H7 (cell line): Measurements from ENCODE around the gene ITGA1. TPM values are rescaled to one million over a fixed set of nuclear protein-coding genes. Genes with fewer than 3 reads are reported as not detected.
"Not testable (repeated sequence)": the region's sequence is repeated elsewhere in the genome, so short reads cannot be mapped to it uniquely, and the experiment has no call there.

ENCODE experiments used
- DNase-seq: peaks from one replicate; pipeline ENCODE4 v3.0.0; 2012
- H3K27me3 ChIP-seq: 2 replicates; pipeline ENCODE4 v1.6.0; 2011; ENCODE audit warnings: mild to moderate bottlenecking, low read length; ENCODE audit not compliant: control insufficient read depth, insufficient read depth
- H3K36me3 ChIP-seq: replicated peaks from 2 replicates; pipeline ENCODE4 v1.5.1; 2011; ENCODE audit warnings: low read length; ENCODE audit not compliant: control insufficient read depth, insufficient read depth
- H3K4me3 ChIP-seq: 2 replicates; pipeline ENCODE4 v1.5.1; 2011; ENCODE audit warnings: low read depth, mild to moderate bottlenecking, control low read depth, low read length, moderate library complexity; ENCODE audit not compliant: insufficient read depth
- total RNA-seq: library from RNA; depleted of rRNA; stranded (reverse); fragments of >200 nt; shearing (Covaris generic); gene quantifications from 2 replicates; pipeline ENCODE4 v1.2.3, GENCODE V29; 2014

The ITGA1 gene
- total RNA-seq, 1 experiment from 2014 or later, result 2.6 TPM

- not testable (repeated sequence) for H3K36me3 ChIP-seq, H3K27me3 ChIP-seq, H3K4me3 ChIP-seq, DNase-seq
Observed at GRCh38 chr5:52818807-52819206, 31.1 kb downstream of the ITGA1 start.

GRCh38 chr5:52821901-52822300 is 34.2 kb downstream of the ITGA1 start:
- H3K36me3 ChIP-seq, result no peaks in the 10 kb centered on the region

GRCh38 chr5:52822437-52822836 is 34.7 kb downstream of the ITGA1 start:
- H3K4me3 ChIP-seq, result no peak overlapping the region
- no peak for DNase-seq
- no peaks in the 10 kb centered on the region for H3K36me3 ChIP-seq
- no peaks in the 10 kb centered on the region for H3K27me3 ChIP-seq

More at GRCh38 chr5:52821901-52822300, 34.2 kb downstream of the ITGA1 start:
- no peak for DNase-seq
- H3K4me3 ChIP-seq, result no peak overlapping the region
- H3K27me3 ChIP-seq, result no peaks in the 10 kb centered on the region

- no peak for DNase-seq
- Histone ChIP-seq H3K4me3 (no peak overlapping the region), H3K27me3 (no peaks in the 10 kb centered on the region), H3K36me3 (no peaks in the 10 kb centered on the region)
Observed at GRCh38 chr5:52824827-52825226, 37.1 kb downstream of the ITGA1 start.

GRCh38 chr5:52825826-52826225 is 38.1 kb downstream of the ITGA1 start:
- DNase-seq, result no peak
- H3K27me3 ChIP-seq, result no peaks in the 10 kb centered on the region
- H3K4me3 ChIP-seq, result no peak overlapping the region
- no peaks in the 10 kb centered on the region for H3K36me3 ChIP-seq

- DNase-seq, result no peak
- Histone ChIP-seq H3K27me3 (no peaks in the 10 kb centered on the region), H3K36me3 (no peaks in the 10 kb centered on the region), H3K4me3 (no peak overlapping the region)
Observed at GRCh38 chr5:52827815-52828214, 40.1 kb downstream of the ITGA1 start.

GRCh38 chr5:52829664-52830063 is 41.9 kb downstream of the ITGA1 start:
- no peaks in the 10 kb centered on the region for H3K27me3 ChIP-seq
- no peaks in the 10 kb centered on the region for H3K36me3 ChIP-seq
- no peak overlapping the region for H3K4me3 ChIP-seq
- DNase-seq, result no peak

GRCh38 chr5:52830650-52831049 is 42.9 kb downstream of the ITGA1 start:
- DNase-seq, result no peak
- H3K27me3 ChIP-seq, result no peaks in the 10 kb centered on the region
- no peaks in the 10 kb centered on the region for H3K36me3 ChIP-seq
- no peak overlapping the region for H3K4me3 ChIP-seq

- no peaks in the 10 kb centered on the region for H3K27me3 ChIP-seq
- DNase-seq, result no peak
- H3K4me3 ChIP-seq, result no peak overlapping the region
Observed at GRCh38 chr5:52831786-52832511, 44.2 kb downstream of the ITGA1 start.

GRCh38 chr5:52834320-52834719 is 46.6 kb downstream of the ITGA1 start:
- DNase-seq, result no peak
- no peaks in the 10 kb centered on the region for H3K36me3 ChIP-seq
- H3K4me3 ChIP-seq, result no peak overlapping the region
- no peaks in the 10 kb centered on the region for H3K27me3 ChIP-seq

More at GRCh38 chr5:52831786-52832511, 44.2 kb downstream of the ITGA1 start:
- no peaks in the 10 kb centered on the region for H3K36me3 ChIP-seq

- Histone ChIP-seq H3K27me3 (no peaks in the 10 kb centered on the region), H3K4me3 (no peak overlapping the region)
Observed at GRCh38 chr5:52837068-52837467, 49.4 kb downstream of the ITGA1 start.

GRCh38 chr5:52837591-52838001 is 49.9 kb downstream of the ITGA1 start:
- no peaks in the 10 kb centered on the region for H3K27me3 ChIP-seq
- no peaks in the 10 kb centered on the region for H3K36me3 ChIP-seq
- no peak for DNase-seq
- H3K4me3 ChIP-seq, result no peak overlapping the region

More at GRCh38 chr5:52837068-52837467, 49.4 kb downstream of the ITGA1 start:
- no peaks in the 10 kb centered on the region for H3K36me3 ChIP-seq
- DNase-seq, result no peak

- H3K4me3 ChIP-seq, result no peak overlapping the region
- DNase-seq, result no peak
- no peaks in the 10 kb centered on the region for H3K27me3 ChIP-seq
- no peaks in the 10 kb centered on the region for H3K36me3 ChIP-seq
Observed at GRCh38 chr5:52838326-52839015, 50.8 kb downstream of the ITGA1 start.

GRCh38 chr5:52839285-52839684 is 51.6 kb downstream of the ITGA1 start:
- no peaks in the 10 kb centered on the region for H3K36me3 ChIP-seq
- no peak for DNase-seq
- H3K27me3 ChIP-seq, result no peaks in the 10 kb centered on the region
- H3K4me3 ChIP-seq, result no peak overlapping the region

- Histone ChIP-seq H3K36me3 (no peaks in the 10 kb centered on the region), H3K27me3 (no peaks in the 10 kb centered on the region), H3K4me3 (no peak overlapping the region)
- no peak for DNase-seq
Observed at GRCh38 chr5:52840277-52841050, 52.7 kb downstream of the ITGA1 start.
